HCT116 (cell line): ENCODE measurements around the gene DGCR8.

Experiments used
- CEBPB ChIP-seq: IDR thresholded peaks from 2 replicates; pipeline ENCODE4 v1.6.1; 2012; ENCODE audit warnings: low read depth
- EZH2 ChIP-seq: fragments of 200-600 bp; sonication (generic); IDR thresholded peaks from 2 replicates; pipeline ENCODE4 v1.6.1; 2017; ENCODE audit warnings: antibody characterized with exemption, mixed run types
- EZH2phosphoT487 ChIP-seq: fragments of 200-600 bp; IDR thresholded peaks from 2 replicates; pipeline ENCODE4 v1.6.1; 2018; ENCODE audit warnings: antibody characterized with exemption, borderline replicate concordance
- JUND ChIP-seq: IDR thresholded peaks from 2 replicates; pipeline ENCODE4 v1.6.1; 2012
- POLR2A ChIP-seq: IDR thresholded peaks from 2 replicates; pipeline ENCODE4 v1.7.0; 2011; ENCODE audit warnings: borderline replicate concordance; ENCODE audit not compliant: insufficient read depth, insufficient read length; ENCODE audit errors: extremely low read depth
- POLR2AphosphoS5 ChIP-seq: IDR thresholded peaks from 2 replicates; pipeline ENCODE4 v1.6.1; 2011; ENCODE audit warnings: mild to moderate bottlenecking, low read depth, low read length, moderate library complexity
- RAD21 ChIP-seq: IDR thresholded peaks from 2 replicates; pipeline ENCODE4 v1.6.1; 2012; ENCODE audit warnings: low read depth, mild to moderate bottlenecking
- TCF7L2 ChIP-seq: IDR thresholded peaks from 2 replicates; pipeline ENCODE4 v1.7.0; 2011; ENCODE audit warnings: borderline replicate concordance, inconsistent platforms; ENCODE audit not compliant: insufficient read depth, insufficient read length; ENCODE audit errors: extremely low read depth
- YY1 ChIP-seq: IDR thresholded peaks from 2 replicates; pipeline ENCODE4 v1.6.1; 2011; ENCODE audit warnings: low read length, low read depth, moderate library complexity, mild to moderate bottlenecking; ENCODE audit not compliant: insufficient replicate concordance; ENCODE audit errors: extremely low read depth
- ZNF274 ChIP-seq: fragments of 200-500 bp; sonication (Bioruptor generic); IDR thresholded peaks from 2 replicates; pipeline ENCODE4 v1.6.1; 2014; ENCODE audit warnings: mild to moderate bottlenecking, low read depth, low read length, inconsistent platforms
- TF ChIP-seq, protein P1 (sequence below), 3 experiments: fragments of 200-600 bp in 1 of 3; sonication (generic) in 1 of 3; IDR thresholded peaks in 2 of 3; conservative IDR thresholded peaks in 1 of 3; 2 replicates each; pipeline ENCODE4 v1.5.1; 2012 to 2017; ENCODE audit warnings: low read depth in 2 of 3, low read length in 2 of 3, antibody characterized with exemption in 1 of 3, borderline replicate concordance in 1 of 3, control low read depth in 1 of 3, mild to moderate bottlenecking in 1 of 3, mixed read lengths in 1 of 3, mixed run types in 1 of 3, moderate library complexity in 1 of 3; ENCODE audit not compliant: insufficient read depth in 1 of 3
- TF ChIP-seq, protein P2 (sequence below): IDR thresholded peaks from 2 replicates; pipeline ENCODE4 v1.6.1; 2011; ENCODE audit warnings: mild to moderate bottlenecking, low read length, moderate library complexity; ENCODE audit not compliant: insufficient replicate concordance; ENCODE audit errors: extremely low read depth
- TF ChIP-seq, protein P3 (sequence below): IDR thresholded peaks from 2 replicates; pipeline ENCODE4 v1.6.1; 2012; ENCODE audit warnings: low read depth
- TF ChIP-seq, protein P4 (sequence below): IDR thresholded peaks from 2 replicates; pipeline ENCODE4 v1.6.1; 2012

DNA sequence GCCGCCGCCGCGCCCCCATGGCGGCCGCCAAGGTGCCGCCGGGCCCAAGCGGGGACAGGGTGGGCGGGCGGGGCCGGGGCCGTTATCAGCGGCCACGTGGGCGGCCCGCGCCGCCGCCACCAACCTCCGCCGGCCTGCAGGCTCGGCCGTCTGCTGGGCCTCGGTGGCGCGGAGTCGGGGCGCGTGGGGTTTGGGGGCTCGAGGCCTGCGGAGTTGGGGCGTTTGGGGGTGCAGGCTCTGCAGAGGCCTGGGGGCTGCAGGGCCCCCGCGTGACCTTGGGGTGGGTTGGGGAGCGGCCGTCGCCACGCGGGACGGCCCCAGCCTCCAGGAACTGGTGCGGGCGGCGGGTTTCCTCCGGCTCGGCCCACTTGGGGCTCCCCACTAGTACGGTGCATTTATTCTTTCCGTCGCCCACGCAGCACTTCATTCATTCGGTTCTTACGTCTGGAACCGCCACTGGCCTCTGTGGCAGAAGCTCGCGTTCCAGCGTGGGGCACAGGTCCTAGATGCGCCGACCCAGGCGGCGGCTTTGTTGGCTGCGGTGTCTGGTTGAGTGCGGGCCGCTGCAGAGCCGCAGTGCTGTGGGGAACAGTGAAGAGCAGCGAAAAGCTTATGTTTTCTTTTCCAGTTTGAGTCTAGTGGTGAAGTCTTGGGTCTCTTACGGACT lies 37.7 kb downstream of the DGCR8 start:
- no peak for TF ChIP-seq POLR2A
- TF ChIP-seq, protein P1, sequence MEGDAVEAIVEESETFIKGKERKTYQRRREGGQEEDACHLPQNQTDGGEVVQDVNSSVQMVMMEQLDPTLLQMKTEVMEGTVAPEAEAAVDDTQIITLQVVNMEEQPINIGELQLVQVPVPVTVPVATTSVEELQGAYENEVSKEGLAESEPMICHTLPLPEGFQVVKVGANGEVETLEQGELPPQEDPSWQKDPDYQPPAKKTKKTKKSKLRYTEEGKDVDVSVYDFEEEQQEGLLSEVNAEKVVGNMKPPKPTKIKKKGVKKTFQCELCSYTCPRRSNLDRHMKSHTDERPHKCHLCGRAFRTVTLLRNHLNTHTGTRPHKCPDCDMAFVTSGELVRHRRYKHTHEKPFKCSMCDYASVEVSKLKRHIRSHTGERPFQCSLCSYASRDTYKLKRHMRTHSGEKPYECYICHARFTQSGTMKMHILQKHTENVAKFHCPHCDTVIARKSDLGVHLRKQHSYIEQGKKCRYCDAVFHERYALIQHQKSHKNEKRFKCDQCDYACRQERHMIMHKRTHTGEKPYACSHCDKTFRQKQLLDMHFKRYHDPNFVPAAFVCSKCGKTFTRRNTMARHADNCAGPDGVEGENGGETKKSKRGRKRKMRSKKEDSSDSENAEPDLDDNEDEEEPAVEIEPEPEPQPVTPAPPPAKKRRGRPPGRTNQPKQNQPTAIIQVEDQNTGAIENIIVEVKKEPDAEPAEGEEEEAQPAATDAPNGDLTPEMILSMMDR (IDR thresholded peaks at IDR 0.05 in 2 of 3, conservative IDR thresholded peaks at IDR 0.05 in 1 of 3; ENCODE audit: borderline replicate concordance in 1 of 3, insufficient read depth in 1 of 3, low read depth in 2 of 3, low read length in 2 of 3), result no peak
- TF ChIP-seq, protein P2, sequence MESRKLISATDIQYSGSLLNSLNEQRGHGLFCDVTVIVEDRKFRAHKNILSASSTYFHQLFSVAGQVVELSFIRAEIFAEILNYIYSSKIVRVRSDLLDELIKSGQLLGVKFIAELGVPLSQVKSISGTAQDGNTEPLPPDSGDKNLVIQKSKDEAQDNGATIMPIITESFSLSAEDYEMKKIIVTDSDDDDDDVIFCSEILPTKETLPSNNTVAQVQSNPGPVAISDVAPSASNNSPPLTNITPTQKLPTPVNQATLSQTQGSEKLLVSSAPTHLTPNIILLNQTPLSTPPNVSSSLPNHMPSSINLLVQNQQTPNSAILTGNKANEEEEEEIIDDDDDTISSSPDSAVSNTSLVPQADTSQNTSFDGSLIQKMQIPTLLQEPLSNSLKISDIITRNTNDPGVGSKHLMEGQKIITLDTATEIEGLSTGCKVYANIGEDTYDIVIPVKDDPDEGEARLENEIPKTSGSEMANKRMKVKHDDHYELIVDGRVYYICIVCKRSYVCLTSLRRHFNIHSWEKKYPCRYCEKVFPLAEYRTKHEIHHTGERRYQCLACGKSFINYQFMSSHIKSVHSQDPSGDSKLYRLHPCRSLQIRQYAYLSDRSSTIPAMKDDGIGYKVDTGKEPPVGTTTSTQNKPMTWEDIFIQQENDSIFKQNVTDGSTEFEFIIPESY, result no peak
- no peak for TF ChIP-seq POLR2AphosphoS5
- TF ChIP-seq, protein P3, sequence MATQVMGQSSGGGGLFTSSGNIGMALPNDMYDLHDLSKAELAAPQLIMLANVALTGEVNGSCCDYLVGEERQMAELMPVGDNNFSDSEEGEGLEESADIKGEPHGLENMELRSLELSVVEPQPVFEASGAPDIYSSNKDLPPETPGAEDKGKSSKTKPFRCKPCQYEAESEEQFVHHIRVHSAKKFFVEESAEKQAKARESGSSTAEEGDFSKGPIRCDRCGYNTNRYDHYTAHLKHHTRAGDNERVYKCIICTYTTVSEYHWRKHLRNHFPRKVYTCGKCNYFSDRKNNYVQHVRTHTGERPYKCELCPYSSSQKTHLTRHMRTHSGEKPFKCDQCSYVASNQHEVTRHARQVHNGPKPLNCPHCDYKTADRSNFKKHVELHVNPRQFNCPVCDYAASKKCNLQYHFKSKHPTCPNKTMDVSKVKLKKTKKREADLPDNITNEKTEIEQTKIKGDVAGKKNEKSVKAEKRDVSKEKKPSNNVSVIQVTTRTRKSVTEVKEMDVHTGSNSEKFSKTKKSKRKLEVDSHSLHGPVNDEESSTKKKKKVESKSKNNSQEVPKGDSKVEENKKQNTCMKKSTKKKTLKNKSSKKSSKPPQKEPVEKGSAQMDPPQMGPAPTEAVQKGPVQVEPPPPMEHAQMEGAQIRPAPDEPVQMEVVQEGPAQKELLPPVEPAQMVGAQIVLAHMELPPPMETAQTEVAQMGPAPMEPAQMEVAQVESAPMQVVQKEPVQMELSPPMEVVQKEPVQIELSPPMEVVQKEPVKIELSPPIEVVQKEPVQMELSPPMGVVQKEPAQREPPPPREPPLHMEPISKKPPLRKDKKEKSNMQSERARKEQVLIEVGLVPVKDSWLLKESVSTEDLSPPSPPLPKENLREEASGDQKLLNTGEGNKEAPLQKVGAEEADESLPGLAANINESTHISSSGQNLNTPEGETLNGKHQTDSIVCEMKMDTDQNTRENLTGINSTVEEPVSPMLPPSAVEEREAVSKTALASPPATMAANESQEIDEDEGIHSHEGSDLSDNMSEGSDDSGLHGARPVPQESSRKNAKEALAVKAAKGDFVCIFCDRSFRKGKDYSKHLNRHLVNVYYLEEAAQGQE, result no peak
- TF ChIP-seq YY1, result no peak
- TF ChIP-seq, protein P4, sequence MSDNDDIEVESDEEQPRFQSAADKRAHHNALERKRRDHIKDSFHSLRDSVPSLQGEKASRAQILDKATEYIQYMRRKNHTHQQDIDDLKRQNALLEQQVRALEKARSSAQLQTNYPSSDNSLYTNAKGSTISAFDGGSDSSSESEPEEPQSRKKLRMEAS, result no peak
- TF ChIP-seq ZNF274, result no peak
- TF ChIP-seq EZH2phosphoT487, result no peak
- no peak for TF ChIP-seq EZH2
- no peak for TF ChIP-seq RAD21
- TF ChIP-seq CEBPB, result no peak
- TF ChIP-seq TCF7L2, result no peak
- no peak for TF ChIP-seq JUND
